HepG2 (cell line): ENCODE data around the gene SAMD10. TPM values are rescaled to one million over a fixed set of nuclear protein-coding genes. Genes with fewer than 3 reads are reported as not detected.

Source experiments
- CAMTA2 ChIP-seq: sonication (generic); formaldehyde crosslinking; IDR thresholded peaks from 2 replicates; pipeline ENCODE4 v1.4.0; 2020; ENCODE audit warnings: mild to moderate bottlenecking, missing genetic modification reagents, borderline replicate concordance
- CBX1 ChIP-seq: IDR thresholded peaks from one replicate; pipeline ENCODE4 v1.6.1; 2016; ENCODE audit warnings: antibody characterized with exemption, low read depth
- EZH2 ChIP-seq: conservative IDR thresholded peaks from 2 replicates; pipeline ENCODE4 v1.6.1; 2012; ENCODE audit warnings: mild to moderate bottlenecking, low read depth, low read length, moderate library complexity
- GFI1 ChIP-seq: sonication (generic); formaldehyde crosslinking; IDR thresholded peaks from 2 replicates; pipeline ENCODE4 v1.5.0; 2020; ENCODE audit warnings: missing genetic modification reagents, mild to moderate bottlenecking, borderline replicate concordance
- GPN1 ChIP-seq: sonication (generic); formaldehyde crosslinking; IDR thresholded peaks from 2 replicates; pipeline ENCODE4 v1.5.1; 2020; ENCODE audit warnings: missing genetic modification reagents, borderline replicate concordance
- KDM5B ChIP-seq: sonication (generic); formaldehyde crosslinking; IDR thresholded peaks from 2 replicates; pipeline ENCODE4 v1.4.0; 2020; ENCODE audit warnings: missing genetic modification reagents, mild to moderate bottlenecking, borderline replicate concordance
- NFIC ChIP-seq: IDR thresholded peaks from 2 replicates; pipeline ENCODE4 v1.6.1; 2012; ENCODE audit warnings: mild to moderate bottlenecking, low read length, inconsistent platforms
- POGZ ChIP-seq: sonication (generic); formaldehyde crosslinking; IDR thresholded peaks from 2 replicates; pipeline ENCODE4 v1.4.0; 2020; ENCODE audit warnings: mild to moderate bottlenecking, missing genetic modification reagents
- PRDM15 ChIP-seq: sonication (generic); formaldehyde crosslinking; IDR thresholded peaks from 2 replicates; pipeline ENCODE4 v1.4.0; 2020; ENCODE audit warnings: missing genetic modification reagents
- PREB ChIP-seq: sonication (generic); formaldehyde crosslinking; IDR thresholded peaks from 2 replicates; pipeline ENCODE4 v1.4.0; 2020; ENCODE audit warnings: missing genetic modification reagents
- REL ChIP-seq: sonication (generic); formaldehyde crosslinking; conservative IDR thresholded peaks from 2 replicates; pipeline ENCODE4 v1.8.0; 2022; ENCODE audit warnings: mild to moderate bottlenecking, missing genetic modification reagents, moderate library complexity
- REXO4 ChIP-seq: sonication (generic); formaldehyde crosslinking; IDR thresholded peaks from 2 replicates; pipeline ENCODE4 v1.8.0; 2022; ENCODE audit warnings: missing genetic modification reagents, mild to moderate bottlenecking, borderline replicate concordance
- STAG1 ChIP-seq: sonication (generic); formaldehyde crosslinking; IDR thresholded peaks from 2 replicates; pipeline ENCODE4 v1.4.0; 2020; ENCODE audit warnings: missing genetic modification reagents
- TOPORS ChIP-seq: sonication (generic); formaldehyde crosslinking; IDR thresholded peaks from 2 replicates; pipeline ENCODE4 v1.8.0; 2023; ENCODE audit warnings: mild to moderate bottlenecking, missing genetic modification reagents
- ZFP37 ChIP-seq: sonication (generic); formaldehyde crosslinking; IDR thresholded peaks from 2 replicates; pipeline ENCODE4 v1.4.0; 2020; ENCODE audit warnings: missing genetic modification reagents, borderline replicate concordance
- ZFP91 ChIP-seq: sonication (generic); formaldehyde crosslinking; IDR thresholded peaks from 2 replicates; pipeline ENCODE4 v1.9.0; 2022; ENCODE audit warnings: missing genetic modification reagents, mild to moderate bottlenecking, borderline replicate concordance
- ZKSCAN8 ChIP-seq: IDR thresholded peaks from 2 replicates; pipeline ENCODE4 v1.6.1; 2016; ENCODE audit warnings: borderline replicate concordance, missing genetic modification reagents, missing compliant biosample characterization
- ZNF17 ChIP-seq: sonication (generic); formaldehyde crosslinking; IDR thresholded peaks from 2 replicates; pipeline ENCODE4 v1.5.0; 2020; ENCODE audit warnings: mild to moderate bottlenecking, missing genetic modification reagents
- ZNF274 ChIP-seq: sonication (generic); formaldehyde crosslinking; IDR thresholded peaks from 2 replicates; pipeline ENCODE4 v1.5.1; 2020; ENCODE audit warnings: mild to moderate bottlenecking, missing genetic modification reagents
- ZNF432 ChIP-seq: sonication (generic); formaldehyde crosslinking; IDR thresholded peaks from 2 replicates; pipeline ENCODE4 v1.5.0; 2020; ENCODE audit warnings: missing genetic modification reagents, mild to moderate bottlenecking, borderline replicate concordance
- ZNF576 ChIP-seq: sonication (generic); formaldehyde crosslinking; IDR thresholded peaks from 2 replicates; pipeline ENCODE4 v1.4.0; 2020; ENCODE audit warnings: mild to moderate bottlenecking, missing genetic modification reagents
- ZNF7 ChIP-seq: IDR thresholded peaks from 2 replicates; pipeline ENCODE4 v1.6.1; 2016; ENCODE audit warnings: missing biosample characterization, missing genetic modification reagents
- polyA plus RNA-seq, 8 experiments: library from polyadenylated mRNA; depleted of rRNA in 3 of 8; stranded (reverse) in 7 of 8; unstranded in 1 of 8; fragments of >200 nt; fragmentation: Illumina TruSeq in 4 of 8; extraction: Trizol in 4 of 8; gene quantifications; 2 replicates each; pipeline versions ENCODE4 v1.2.1 to v1.2.3, GENCODE V29; 2011 to 2016; ENCODE audit warnings: low read depth in 4 of 8, missing spikeins in 1 of 8, mixed read lengths in 1 of 8; ENCODE audit not compliant: insufficient read depth in 1 of 8
- total RNA-seq, 5 experiments: library from RNA; depleted of rRNA; stranded (reverse); fragments of >200 nt; fragmentation: Illumina TruSeq; extraction: Trizol; gene quantifications; 2 replicates each; pipeline ENCODE4 v1.2.3, GENCODE V29; 2016; ENCODE audit warnings: low read depth in 1 of 5

SAMD10 gene
- total and polyA plus RNA-seq, 2 of the 13 experiments (the other 11 are each of a cell fraction or from before 2014, with no cell fraction given): 6.1 to 11.0 TPM

GRCh38 chr20:63979557-63980316 lies at the start of gene SAMD10 (continued):
- TF ChIP-seq PREB (CRISPR knock-in tag): no peak
- 0 out of 2 replicates have a peak, but pooled peaks have one; percentile 73 for TF ChIP-seq ZNF576 (CRISPR knock-in tag)
- no peak for TF ChIP-seq NFIC
- peak; percentile 60 for TF ChIP-seq KDM5B
- TF ChIP-seq GPN1 (CRISPR knock-in tag): no peak
- 0 out of 2 replicates have a peak, but pooled peaks have one; percentile 11 for TF ChIP-seq STAG1 (CRISPR knock-in tag)
- TF ChIP-seq GFI1 (CRISPR knock-in tag): no peak; the same call in 1 of the 2 replicates
- 0 out of 2 replicates have a peak, but pooled peaks have one; percentile 25 for TF ChIP-seq REXO4 (CRISPR knock-in tag)
- TF ChIP-seq REL (CRISPR knock-in tag): peak; percentile 40; the same call in 1 of the 2 replicates
- TF ChIP-seq ZNF7 (CRISPR knock-in tag): no peak
- TF ChIP-seq ZFP37 (CRISPR knock-in tag): no peak
- TF ChIP-seq POGZ: peak; percentile 36; the same call in 1 of the 2 replicates
- no peak for TF ChIP-seq ZNF432
- peak; percentile 56 for TF ChIP-seq ZNF274 (CRISPR knock-in tag)
- TF ChIP-seq TOPORS: 0 out of 2 replicates have a peak, but pooled peaks have one; percentile 6
- no peak for TF ChIP-seq PRDM15
- TF ChIP-seq ZKSCAN8 (CRISPR knock-in tag): 0 out of 2 replicates have a peak, but pooled peaks have one; percentile 41
- TF ChIP-seq ZFP91 (CRISPR knock-in tag): 0 out of 2 replicates have a peak, but pooled peaks have one; percentile 2
- no peak for TF ChIP-seq EZH2
- peak; percentile 88; the same call in 1 of the 2 replicates for TF ChIP-seq CAMTA2 (CRISPR knock-in tag)
- no peak for TF ChIP-seq ZNF17
- no peak for TF ChIP-seq CBX1
